Measurements from ENCODE around the gene ZNF219.

The ZNF219 gene

DNA sequence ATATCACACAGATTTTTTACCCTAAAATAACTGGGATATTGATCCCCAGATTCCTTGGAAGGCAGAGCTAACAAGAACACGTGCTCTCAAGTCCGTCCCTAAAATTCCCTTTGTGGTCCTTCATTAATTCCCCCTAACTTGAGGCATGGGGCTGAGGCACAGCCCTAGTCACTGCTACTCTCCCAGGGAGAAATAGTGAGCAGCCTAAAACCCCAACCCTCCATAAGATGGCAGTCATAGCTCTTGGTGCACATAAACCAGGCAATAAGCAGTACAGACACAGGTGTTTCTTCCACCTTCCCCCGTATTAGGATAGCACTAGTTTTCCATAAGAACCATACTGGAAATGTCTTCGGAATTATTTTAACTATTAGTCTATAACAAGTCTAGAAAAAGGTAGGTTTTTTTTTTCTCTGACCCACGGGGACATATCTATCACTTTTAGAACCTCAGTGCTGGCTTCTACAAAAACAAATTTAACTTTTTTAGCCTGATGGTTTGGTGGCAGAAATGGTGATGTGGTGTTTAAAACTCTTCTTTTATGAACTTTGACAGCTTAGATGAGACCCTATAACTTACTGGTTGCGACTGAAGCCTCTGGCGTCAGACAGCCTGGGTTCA lies 31.5 kb downstream of the ZNF219 start:
- no peak for FAIRE-seq

DNA sequence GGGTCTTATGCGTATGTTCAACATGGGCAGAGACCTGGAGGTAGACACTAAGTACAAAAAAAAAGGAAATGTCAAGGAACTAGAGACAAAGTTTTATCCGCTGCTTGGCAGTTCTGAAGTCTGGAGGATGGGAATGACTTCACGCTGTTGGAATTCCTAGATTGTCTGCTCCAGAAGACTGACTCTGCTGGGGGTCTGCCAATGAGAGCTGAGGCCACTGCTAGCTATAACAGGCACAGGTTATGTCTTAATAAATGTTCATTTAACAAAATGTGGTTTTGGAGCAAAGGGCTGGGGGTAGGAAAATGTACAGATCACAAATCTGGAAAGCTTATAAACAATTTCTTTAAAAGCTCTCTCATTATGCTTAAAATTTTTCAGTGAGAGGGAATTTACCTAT lies 35.0 kb downstream of the ZNF219 start:
- FAIRE-seq: no peak

DNA sequence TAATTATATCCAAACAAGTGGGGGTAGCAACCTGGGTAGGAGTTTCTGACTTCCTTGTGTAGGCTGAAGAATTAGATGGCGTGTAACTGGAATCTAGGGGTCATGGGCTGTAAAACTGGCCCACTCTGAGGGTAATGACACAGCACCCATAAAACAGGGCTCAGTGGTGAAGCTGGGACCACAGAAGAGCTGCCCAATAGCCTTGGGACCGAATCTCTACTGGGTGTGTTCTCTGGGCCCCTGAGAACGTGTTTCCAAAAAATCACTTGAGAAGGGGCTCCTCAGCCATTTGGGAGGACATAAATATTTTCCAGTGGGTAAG lies 37.1 kb downstream of the ZNF219 start:
- FAIRE-seq: no peak

DNA sequence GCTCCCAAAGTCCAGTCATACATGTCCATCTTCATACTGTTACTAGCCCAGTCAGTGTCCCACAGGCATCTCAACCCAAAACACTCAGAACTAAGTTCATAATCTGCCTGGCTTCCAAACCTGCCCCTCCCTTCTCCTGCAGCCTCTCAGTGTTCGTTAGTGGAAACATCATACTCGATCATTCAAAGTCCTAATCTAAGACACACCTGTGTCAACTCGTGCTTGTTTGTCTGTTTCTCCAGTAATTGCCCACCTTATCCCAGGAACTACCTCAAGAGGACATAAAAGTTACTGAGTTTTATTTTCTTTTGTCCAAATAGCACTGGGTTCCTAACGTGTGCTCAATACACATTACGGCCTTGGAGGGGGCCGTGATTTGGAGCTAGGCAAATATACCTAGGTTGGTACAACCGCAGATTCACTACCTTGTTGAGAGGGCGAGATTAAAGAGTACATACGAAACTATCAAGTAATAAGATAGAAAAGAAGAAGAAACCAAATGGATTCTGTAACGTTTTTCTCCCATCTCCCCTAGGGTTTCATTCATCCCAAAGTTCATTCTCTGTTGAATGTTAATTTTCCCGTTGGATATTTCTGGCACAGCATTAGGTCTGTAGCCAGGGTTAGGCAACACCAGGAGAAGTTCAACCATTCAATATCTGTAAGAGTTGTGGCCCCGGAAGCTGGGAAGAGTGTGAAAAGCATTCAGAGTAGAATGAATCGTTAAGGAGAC lies 37.7 kb downstream of the ZNF219 start:
- FAIRE-seq: no peak

DNA sequence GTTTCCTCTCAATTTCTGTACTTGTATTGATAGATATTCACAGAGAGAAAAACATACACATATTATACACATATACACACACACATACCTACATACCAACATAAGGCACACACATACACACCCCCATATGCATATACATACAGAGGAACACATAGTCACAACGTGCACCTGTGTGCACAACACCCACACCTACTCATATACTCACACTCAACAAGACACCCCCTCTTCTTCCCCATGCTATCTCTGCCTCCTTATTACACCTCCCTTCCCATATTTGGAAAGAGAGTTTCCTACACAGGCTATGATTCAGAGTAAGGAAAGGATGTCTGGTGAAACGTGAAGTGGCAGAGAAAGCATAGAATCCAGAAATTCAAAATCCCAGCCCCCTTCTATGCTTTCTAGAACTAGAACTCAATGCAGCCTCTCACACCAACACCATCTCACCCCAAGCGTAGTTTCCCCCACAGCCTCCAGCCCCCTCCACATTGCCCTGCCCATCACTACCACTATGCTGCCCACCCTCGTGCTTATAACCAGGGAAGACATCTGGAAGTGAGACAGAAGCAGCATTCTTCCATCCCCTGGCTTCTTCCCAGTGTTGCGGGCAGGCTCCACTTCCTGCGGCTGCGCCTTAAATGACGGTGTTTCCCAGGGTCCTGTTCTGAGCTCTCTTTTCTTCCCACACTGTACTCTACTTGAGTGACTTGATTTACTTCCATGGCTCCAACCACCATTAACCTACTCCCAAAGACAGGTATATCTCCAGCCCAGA lies 38.4 kb downstream of the ZNF219 start:
- no peak for FAIRE-seq

DNA sequence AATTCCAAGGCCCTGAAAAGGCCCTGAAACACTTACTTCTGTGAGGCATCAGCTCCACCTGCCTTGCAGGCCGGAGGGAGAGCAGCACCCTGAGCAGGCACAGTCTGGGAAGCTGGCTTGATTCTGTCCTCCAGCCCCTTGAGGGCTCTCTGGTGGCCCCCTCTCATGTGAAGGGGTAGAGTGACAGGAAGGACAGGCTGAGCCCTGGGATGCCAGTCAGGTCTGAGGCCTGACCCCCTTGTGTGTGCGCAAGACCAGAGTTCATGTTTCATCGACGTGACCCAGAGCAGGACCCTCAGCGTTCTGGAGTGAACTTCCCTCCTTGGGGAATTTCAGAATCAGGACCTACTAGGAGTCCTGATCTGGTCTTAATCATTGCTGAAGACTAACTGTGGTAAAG lies 39.6 kb downstream of the ZNF219 start:
- no peak for FAIRE-seq

DNA sequence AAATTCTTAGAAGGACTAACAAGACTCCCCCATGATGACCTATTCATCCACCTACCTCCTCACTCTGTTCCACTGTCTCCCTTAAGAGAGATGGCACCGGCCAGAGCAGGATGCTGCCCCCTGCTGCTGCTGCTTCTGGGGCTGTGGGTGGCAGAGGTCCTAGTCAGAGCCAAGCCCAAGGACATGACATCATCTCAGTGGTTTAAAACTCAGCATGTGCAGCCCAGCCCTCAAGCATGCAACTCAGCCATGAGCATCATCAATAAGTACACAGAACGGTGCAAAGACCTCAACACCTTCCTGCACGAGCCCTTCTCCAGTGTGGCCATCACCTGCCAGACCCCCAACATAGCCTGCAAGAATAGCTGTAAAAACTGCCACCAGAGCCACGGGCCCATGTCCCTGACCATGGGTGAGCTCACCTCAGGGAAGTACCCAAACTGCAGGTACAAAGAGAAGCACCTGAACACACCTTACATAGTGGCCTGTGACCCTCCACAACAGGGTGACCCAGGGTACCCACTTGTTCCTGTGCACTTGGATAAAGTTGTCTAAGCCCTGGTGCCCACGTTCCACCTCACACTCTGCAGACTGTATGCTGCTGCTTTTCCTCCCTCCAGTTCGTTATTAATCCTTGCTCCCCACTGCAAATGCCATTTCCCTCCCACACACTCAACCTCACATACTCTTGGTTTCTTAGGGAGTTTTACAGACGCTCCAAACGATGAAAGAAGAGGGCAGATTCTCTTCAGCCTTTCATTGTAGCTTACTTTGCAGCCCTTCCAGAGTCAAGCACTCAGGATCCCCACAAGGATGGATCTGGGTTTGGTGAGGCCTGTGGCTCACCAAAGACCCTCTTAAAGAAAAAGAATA lies 40.4 kb downstream of the ZNF219 start, which contains the start of gene RNASE8:
Gene RNASE8, plus strand, starts transcription at position 20 of the 873 bp plus-strand sequence. Its CDS starts 71 bp downstream, at position 91.
- no peak for FAIRE-seq

DNA sequence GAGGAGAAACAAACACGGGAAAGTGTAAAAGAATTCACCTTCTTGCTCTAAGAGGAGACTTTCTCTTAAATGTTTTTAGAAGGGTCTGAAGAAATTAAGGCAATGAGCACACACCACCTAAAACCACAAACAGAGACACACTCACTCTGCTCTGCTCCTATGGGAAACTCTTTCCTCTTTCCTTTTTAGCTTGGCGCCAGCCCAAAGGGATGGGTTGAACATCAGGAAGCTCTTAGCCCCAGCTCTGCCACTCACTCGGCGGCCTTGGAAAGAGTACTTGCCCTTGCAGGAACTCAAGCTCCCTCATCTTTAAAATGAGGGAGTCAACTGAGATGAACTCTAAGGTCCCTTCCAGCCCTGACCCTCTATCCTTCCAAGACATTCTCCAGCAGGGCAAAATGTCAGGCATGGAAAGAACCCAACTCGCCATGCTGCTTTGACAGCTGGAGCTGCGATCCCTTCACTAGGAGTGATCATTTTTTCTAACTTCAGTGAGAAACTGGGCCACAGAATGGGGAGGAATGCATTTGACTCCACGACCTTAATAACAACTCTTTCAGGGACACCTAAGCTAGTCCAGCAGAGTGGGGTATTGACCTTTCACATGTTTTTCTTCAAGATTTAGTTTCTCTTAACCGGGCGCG lies 41.8 kb downstream of the ZNF219 start:
- no peak for FAIRE-seq

DNA sequence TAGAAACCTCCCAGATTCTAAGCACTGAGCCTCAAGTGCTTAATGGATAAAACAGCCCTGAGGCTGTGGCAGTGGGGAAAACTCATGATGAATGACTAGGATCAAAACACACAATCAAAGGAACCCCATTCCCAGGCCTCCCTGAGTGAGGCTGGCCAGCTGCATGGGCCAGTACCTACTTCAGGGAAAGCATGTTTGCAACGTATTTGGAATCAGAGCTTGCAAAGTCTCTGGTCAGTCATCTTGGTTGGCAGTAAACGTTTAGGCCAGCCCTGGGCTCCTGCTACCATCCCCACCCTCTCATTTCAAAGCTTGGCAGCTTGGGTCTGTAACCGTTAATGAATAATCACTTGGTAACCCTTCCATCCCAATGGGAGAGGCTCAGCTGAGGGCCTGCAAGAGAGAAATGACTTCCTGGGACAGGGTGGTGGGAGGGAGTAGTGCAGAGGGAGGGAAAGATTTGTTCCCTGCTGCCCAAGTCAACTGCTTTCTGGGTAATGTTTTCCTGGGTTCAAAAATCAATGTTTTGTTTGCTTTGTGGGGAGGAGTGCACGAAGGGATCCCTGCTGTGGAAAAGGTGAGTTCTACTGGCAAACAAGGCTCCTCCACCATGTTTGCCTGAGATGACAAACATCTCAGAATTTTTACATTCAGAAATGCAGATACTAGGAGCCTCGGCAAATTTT lies 42.9 kb downstream of the ZNF219 start:
- no peak for FAIRE-seq

DNA sequence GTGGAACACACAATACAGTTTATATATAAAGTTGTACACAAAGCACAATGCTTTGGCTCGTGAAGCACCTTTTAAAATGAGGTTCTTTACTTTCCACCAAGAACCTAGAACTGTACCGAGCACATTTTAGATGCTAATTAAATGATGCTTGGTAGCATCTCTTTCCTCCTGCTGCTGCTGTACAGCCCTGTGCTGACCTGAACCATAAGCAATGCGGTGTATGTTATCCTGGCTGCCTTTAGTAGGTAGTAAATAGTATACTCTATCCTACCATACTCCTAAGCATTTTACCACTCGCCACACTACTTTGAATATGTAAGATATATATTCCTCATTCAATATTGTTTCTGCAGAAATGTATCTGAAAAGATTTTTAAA lies 43.7 kb downstream of the ZNF219 start:
- no peak for FAIRE-seq

DNA sequence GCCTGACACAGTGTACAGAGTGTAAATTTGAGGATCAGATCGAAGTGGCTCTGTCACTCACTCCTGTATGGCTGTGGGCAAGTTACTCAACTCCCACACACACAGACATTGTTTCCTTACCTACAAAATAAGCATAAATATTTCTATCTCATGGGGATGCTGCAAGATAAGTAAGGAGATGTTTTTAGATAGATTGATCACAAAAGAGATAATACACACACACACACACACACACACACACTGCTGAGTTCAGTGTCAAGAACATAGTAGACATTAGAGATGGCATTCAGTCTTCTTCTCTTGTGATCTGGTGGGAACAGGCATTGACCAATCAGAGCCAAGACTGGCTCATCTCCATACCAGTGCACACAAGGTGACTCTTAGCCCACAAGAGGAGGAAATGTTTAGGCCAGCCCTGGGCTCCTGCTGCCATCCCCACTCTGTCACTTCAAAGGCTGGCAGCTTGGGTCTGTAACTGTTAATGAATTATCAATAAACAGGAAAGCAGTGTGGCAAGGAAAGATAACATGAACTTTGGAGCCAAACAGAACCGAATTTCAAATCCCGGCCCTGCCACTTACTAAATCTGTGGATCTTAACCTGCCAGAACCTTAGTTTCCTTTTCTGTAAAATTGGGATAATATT lies 44.2 kb downstream of the ZNF219 start:
- FAIRE-seq: no peak

DNA sequence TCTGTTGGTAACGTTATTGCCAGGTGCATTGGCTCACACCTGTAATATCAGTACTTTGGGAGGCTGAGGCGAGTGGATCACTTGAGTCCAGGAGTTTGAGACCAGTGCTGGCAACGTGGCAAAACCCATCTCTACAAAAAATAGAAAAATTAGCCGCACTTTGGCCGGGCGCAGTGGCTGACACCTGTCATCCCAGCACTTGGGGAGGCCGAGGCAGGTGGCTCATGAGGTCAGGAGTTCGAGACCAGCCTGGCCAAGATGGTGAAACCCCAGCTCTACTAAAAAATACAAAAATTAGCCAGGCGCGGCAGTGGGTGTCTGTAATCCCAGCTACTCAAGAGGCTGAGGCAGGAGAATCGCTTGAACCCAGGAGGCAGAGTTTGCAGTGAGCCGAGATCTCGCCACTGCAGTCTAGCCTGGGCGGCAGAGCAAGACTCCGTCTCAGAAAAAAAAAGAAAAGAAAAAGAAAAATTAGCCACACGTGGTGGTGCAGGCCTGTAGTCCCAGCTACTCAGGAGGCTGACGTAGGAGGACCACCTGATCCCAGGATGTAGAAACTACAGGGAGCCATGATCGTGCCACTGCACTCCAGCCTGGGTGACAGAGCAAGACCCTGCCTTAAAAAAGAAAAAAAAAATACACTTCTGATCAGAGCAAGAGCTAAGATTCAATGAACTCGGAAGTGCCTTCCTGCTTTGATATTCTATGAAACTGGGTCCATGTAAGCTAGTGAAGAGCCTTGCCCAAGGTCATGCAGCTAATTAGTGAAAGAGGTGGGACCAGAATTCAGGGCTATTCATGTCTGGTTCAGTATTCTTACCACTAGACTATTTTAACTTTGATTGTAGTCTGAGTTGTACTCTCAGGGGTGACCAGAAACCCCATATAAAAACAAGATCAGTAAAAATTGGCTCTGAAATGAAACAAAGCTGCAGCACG lies 45.0 kb downstream of the ZNF219 start:
- FAIRE-seq: no peak

DNA sequence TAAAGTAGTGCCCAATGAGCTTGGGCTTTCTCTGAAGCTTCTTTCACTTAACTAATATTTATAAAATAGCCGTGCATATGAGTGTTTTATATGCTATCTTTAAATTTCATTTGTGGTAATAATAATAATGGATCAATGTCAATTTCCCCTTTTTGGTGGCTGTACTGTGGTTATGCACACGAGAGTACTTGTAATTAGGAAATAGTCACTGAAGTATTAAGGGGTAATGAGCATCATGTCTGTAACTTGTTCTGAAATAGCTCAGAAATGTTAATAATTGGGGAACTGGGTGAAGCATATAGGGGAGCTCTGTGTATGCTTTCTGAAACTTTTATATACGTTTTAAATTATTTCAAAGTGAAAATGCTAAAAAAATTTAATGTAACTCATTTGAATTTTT lies 47.9 kb downstream of the ZNF219 start:
- FAIRE-seq: no peak

DNA sequence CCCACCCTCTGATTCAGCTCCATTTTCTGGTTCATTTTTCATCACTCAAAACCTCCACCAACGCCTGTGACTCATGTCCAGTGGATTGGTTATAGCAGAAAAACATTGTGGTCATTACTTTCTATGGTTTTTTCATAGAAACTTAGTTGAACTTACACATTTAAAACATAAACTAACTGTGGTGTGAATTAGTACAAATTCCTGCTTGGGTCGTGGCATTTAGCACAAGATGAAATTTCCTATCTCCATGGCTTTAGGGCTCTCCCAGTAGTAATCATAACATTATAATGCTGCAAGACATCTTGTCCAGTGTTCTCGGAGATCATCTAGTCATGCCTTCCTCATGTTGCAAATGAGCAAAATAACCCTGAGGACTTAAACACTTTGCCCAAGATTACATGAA lies 49.2 kb downstream of the ZNF219 start:
- no peak for FAIRE-seq

DNA sequence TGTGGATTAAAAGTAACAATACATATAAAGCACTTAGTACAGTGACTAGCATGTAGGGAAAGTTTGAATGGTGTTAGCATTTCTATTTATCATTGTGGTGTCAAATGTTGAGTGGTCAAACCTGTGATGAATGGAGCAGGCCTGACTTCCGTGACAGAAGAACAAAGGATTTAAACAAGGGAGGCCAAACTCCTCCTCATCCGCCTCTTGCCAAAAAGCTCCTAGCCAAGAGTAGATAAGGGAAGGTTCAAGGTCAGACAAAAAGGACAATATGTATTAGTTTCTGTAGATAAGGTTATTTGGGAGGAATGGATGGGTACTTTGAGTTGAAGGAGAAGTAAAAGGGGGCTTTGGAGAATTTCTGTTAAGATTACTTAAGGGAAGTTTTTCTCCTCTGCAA lies 49.8 kb downstream of the ZNF219 start:
- no peak for FAIRE-seq

DNA sequence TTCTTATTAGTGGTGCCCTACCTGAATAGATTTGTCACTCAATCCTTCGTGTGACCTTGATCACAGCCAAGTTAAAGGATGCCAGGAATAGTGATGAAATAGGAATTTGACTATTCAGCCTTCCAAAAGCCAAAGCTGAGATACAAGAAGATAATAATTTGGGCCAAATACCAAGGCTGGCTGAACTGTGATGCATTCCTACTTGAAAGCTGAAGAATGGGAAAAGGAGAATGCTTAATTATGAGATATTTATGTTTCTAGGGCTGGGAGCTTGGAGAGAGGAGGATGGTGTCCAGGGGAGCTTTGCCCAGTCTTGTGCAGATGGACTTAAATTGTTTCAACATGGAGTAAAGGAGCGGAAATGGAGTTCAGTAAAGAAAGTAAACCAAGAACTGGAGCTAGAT lies 51.1 kb downstream of the ZNF219 start:
- no peak for FAIRE-seq

DNA sequence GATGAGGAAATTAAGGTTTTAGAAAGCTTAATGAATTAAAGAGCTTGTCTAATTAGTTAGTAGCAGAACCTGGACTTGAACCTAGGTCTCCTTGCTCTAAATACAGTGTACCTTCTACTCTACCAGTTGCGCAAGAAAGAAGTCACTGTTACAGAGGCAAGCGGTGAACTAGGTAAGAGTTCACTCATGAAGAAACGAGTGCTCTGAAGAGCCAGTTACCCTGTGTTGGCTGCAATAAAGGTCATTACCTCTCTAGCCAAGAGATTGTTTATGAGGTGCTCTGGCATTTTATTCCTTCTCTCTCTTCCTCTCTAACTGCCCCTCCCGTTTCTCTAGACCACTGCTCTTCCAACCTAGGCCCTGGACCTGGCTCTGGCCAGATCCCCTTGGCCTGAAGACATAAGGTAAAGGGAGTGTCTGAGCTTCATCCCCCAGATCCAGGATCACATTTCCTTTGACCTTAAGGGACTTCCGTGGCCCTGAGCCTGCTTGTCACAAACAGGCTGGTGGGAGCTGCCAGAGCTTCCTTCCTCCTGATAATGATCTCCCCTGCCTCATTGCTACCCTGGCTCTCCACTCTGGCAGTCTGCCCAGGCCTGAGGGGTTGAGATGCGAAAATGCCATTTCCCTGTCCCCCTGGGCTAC lies 54.4 kb downstream of the ZNF219 start:
- no peak for FAIRE-seq

DNA sequence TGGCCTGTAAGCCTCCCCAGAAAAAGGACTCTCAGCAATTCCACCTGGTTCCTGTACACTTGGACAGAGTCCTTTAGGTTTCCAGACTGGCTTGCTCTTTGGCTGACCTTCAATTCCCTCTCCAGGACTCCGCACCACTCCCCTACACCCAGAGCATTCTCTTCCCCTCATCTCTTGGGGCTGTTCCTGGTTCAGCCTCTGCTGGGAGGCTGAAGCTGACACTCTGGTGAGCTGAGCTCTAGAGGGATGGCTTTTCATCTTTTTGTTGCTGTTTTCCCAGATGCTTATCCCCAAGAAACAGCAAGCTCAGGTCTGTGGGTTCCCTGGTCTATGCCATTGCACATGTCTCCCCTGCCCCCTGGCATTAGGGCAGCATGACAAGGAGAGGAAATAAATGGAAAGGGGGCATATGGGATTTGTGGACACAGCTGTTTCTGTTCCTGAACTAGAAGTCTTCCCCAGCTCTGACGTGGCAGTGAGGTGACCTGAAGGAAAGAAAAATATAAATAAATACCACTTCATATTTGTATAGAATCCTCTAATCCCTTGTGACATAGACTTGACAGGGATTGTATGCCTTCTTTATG lies 55.0 kb downstream of the ZNF219 start:
- no peak for FAIRE-seq

DNA sequence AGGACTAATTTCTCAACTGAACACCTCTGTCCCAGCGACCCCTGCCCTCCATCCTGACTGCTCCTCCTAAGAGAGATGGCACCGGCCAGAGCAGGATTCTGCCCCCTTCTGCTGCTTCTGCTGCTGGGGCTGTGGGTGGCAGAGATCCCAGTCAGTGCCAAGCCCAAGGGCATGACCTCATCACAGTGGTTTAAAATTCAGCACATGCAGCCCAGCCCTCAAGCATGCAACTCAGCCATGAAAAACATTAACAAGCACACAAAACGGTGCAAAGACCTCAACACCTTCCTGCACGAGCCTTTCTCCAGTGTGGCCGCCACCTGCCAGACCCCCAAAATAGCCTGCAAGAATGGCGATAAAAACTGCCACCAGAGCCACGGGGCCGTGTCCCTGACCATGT lies 55.5 kb downstream of the ZNF219 start:
- no peak for FAIRE-seq

Measured in endometrium (tissue), 2 donors.